Mucosa of descending colon (tissue), 3 donors: Measurements from ENCODE around the gene TLL2. TPM values are rescaled to one million over a fixed set of nuclear protein-coding genes. Genes with fewer than 3 reads are reported as not detected.

Source experiments
- ATAC-seq: fragments of 200-7000 bp; cut with Tn5 transposase; one replicate; pipeline ENCODE4 v1.9.1; 2020; ENCODE audit warnings: mild to moderate bottlenecking, moderate library complexity
- DNase-seq, 3 donors: peaks; one replicate each; pipeline ENCODE4 v3.0.0-alpha.2; 2020
- H3K36me3 ChIP-seq: fragments of 200-600 bp; one replicate; pipeline ENCODE4 v1.8.0; 2021; ENCODE audit warnings: low read depth, mild to moderate bottlenecking
- H3K4me1 ChIP-seq: fragments of 200-600 bp; one replicate; pipeline ENCODE4 v1.8.0; 2021; ENCODE audit warnings: low read depth, mild to moderate bottlenecking
- H3K4me3 ChIP-seq: fragments of 200-600 bp; one replicate; pipeline ENCODE4 v1.8.0; 2021; ENCODE audit warnings: mild to moderate bottlenecking
- H3K9me3 ChIP-seq: fragments of 200-600 bp; one replicate; pipeline ENCODE4 v1.8.0; 2021; ENCODE audit warnings: mild to moderate bottlenecking
- CTCF ChIP-seq: fragments of 200-600 bp; IDR thresholded peaks from one replicate; pipeline ENCODE4 v1.8.0; 2022; ENCODE audit warnings: antibody characterized with exemption, mild to moderate bottlenecking
- intact Hi-C, 2 donors: fragments of 100-400 bp; cut with DNase I in 1 of 2; cut with micrococcal nuclease in 1 of 2; formaldehyde crosslinking; loops; one replicate each; pipeline versions ENCODE4 v1.11.0 to v1.11.1; 2022; cut with DNase I, micrococcal nuclease
- total RNA-seq, 3 donors: library from RNA; stranded (reverse); fragmentation: NEBNext Ultra II Directional in 2 of 3; extraction: Animal tissue kit (Norgen Biotek cat#: 25700) in 2 of 3; gene quantifications; one replicate each; pipeline versions ENCODE4 v1.2.1 to v1.2.4, GENCODE V29; 2021 to 2023
- donor health status: DM: no; HTN: no; CAD: no; lungs with moderate emphysema.
- donor health status: DM: no; HTN: no; CAD: no.
- donor health status: DM: no; HTN: yes; CAD: no.

TLL2 gene
- total RNA-seq, 3 donors from 2014 or later: 0.17 to 0.70 (median 0.65) TPM

- no peak for TF ChIP-seq CTCF
- Histone ChIP-seq H3K4me3 (no peak overlapping the region), H3K36me3 (no peaks in the 10 kb centered on the region), H3K9me3 (no peaks in the 10 kb centered on the region), H3K4me1 (no peaks in the 10 kb centered on the region)
- ATAC-seq (no peak), DNase-seq (no peak)
- intact Hi-C loops: no loop called here
Measured at GRCh38 chr10:96505150-96506136, 8.3 kb downstream of the TLL2 start.

GRCh38 chr10:96502561-96503282 is 11.0 kb downstream of the TLL2 start:
- no peaks in the 10 kb centered on the region for H3K4me1 ChIP-seq
- H3K36me3 ChIP-seq: no peaks in the 10 kb centered on the region
- no peak for TF ChIP-seq CTCF
- intact Hi-C loops: no loop called here
- no peak for DNase-seq
- no peak overlapping the region for H3K4me3 ChIP-seq
- H3K9me3 ChIP-seq: no peaks in the 10 kb centered on the region
- no peak for ATAC-seq

- no peaks in the 10 kb centered on the region for H3K4me1 ChIP-seq
- intact Hi-C loops: no loop called here
- H3K4me3 ChIP-seq: no peak overlapping the region
- no peak for ATAC-seq
- no peaks in the 10 kb centered on the region for H3K36me3 ChIP-seq
- no peak for DNase-seq
- H3K9me3 ChIP-seq: no peaks in the 10 kb centered on the region
- no peak for TF ChIP-seq CTCF
Measured at GRCh38 chr10:96501985-96502384, 11.7 kb downstream of the TLL2 start.

GRCh38 chr10:96500519-96500918 is 13.2 kb downstream of the TLL2 start:
- DNase-seq: no peak
- no peaks in the 10 kb centered on the region for H3K9me3 ChIP-seq
- ATAC-seq: no peak
- H3K4me1 ChIP-seq: no peaks in the 10 kb centered on the region
- H3K36me3 ChIP-seq: no peaks in the 10 kb centered on the region
- H3K4me3 ChIP-seq: no peak overlapping the region
- no peak for TF ChIP-seq CTCF
- intact Hi-C loops: no loop called here

- Histone ChIP-seq H3K9me3 (no peaks in the 10 kb centered on the region), H3K36me3 (no peaks in the 10 kb centered on the region), H3K4me3 (no peak overlapping the region), H3K4me1 (no peaks in the 10 kb centered on the region)
- ATAC-seq (no peak), DNase-seq (no peak)
- no peak for TF ChIP-seq CTCF
- intact Hi-C loops: no loop called here
Measured at GRCh38 chr10:96500050-96500449, 13.7 kb downstream of the TLL2 start.
